Fibroblast of the aortic adventitia (primary cell): ENCODE results near the gene LDB3. TPM values are rescaled to one million over a fixed set of nuclear protein-coding genes. Genes with fewer than 3 reads are reported as not detected.

Experiments used
- DNase-seq: peaks from one replicate; pipeline ENCODE4 v3.0.0-alpha.2; 2010; ENCODE audit warnings: low read depth
- H3K4me3 ChIP-seq: 2 replicates; pipeline ENCODE4 v1.5.1; 2011; ENCODE audit warnings: low read depth, mild to moderate bottlenecking, control low read depth, low read length, moderate library complexity
- total RNA-seq: library from RNA; depleted of rRNA; stranded (reverse); fragments of >200 nt; gene quantifications from 2 replicates; pipeline ENCODE4 v1.2.3, GENCODE V29; 2012; ENCODE audit warnings: low replicate concordance
- TF ChIP-seq, protein P1 (sequence below): IDR thresholded peaks from 2 replicates; pipeline ENCODE4 v1.5.1; 2011; ENCODE audit warnings: mild to moderate bottlenecking, low read length, control low read depth, inconsistent platforms; ENCODE audit not compliant: insufficient read depth

LDB3 gene
- total RNA-seq, 1 donor: under 0.01 TPM

DNA sequence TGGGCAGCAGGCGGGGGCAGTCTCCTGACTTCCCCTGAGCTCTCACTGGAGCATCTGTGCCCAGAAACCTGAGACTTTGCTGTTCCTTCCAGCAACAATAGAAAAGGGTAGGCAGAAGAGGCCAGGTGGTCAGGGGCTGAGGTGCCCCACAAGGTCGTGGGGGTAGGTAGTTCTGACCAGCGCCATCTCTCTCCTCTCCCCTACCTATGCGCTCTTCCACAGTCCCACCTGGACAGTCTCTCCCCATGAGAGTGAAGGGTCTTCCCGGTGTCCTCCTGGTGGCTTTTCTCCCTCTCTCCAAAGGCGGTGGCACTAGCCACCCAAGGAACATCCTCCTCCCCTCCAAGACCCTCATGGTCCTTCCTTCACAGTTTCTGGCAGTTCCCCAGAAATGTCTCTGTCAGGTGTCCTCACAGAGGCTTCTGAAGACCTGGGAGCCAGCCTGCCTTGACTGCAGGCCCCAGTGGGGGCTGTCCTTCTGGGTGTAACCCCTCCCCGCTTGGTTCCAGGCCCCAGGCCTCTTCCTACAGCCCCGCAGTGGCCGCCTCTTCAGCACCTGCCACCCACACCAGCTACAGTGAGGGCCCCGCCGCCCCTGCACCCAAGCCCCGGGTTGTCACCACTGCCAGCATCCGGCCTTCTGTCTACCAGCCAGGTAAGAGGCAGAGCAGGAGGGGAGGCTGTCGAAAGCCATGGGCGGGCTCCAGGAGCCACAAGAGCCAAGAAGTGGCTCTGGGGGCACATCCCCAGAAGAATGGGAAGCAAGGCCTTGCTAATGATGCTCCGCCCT lies 41.3 kb downstream of the LDB3 start:
- no peak for DNase-seq
- H3K4me3 ChIP-seq: no peak overlapping the region
- TF ChIP-seq, protein P1, sequence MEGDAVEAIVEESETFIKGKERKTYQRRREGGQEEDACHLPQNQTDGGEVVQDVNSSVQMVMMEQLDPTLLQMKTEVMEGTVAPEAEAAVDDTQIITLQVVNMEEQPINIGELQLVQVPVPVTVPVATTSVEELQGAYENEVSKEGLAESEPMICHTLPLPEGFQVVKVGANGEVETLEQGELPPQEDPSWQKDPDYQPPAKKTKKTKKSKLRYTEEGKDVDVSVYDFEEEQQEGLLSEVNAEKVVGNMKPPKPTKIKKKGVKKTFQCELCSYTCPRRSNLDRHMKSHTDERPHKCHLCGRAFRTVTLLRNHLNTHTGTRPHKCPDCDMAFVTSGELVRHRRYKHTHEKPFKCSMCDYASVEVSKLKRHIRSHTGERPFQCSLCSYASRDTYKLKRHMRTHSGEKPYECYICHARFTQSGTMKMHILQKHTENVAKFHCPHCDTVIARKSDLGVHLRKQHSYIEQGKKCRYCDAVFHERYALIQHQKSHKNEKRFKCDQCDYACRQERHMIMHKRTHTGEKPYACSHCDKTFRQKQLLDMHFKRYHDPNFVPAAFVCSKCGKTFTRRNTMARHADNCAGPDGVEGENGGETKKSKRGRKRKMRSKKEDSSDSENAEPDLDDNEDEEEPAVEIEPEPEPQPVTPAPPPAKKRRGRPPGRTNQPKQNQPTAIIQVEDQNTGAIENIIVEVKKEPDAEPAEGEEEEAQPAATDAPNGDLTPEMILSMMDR: no peak

DNA sequence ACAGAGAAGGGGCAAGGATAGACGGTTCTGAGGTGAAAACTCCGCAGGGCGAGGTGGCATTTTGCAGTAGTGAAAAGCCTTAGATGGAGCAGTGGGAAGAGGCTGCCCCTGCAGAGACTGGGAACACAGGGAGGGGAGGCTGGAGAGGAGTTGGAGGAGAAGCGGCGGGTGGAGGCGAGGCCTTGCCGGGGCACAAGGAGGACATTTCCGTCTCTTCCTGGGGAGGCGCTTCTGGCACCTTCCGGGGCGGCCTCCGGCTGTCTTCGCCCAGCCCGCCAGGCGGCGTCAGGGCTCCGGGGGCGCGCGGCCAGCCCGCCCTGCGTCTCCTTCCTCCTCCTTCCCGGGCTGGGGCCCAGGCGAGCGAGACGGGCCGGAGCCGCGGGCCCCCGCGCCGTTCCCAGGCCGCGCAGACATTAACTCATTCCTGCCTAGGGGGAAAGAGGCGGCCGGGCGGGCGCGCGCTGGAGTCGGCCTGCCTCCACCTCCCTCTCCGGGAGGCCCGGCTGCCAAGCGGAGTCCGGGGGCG lies 42.7 kb downstream of the LDB3 start:
- peak overlapping the region; percentile 68 for H3K4me3 ChIP-seq
- DNase-seq: peak; percentile 87
- TF ChIP-seq, protein P1: peak; percentile 69

DNA sequence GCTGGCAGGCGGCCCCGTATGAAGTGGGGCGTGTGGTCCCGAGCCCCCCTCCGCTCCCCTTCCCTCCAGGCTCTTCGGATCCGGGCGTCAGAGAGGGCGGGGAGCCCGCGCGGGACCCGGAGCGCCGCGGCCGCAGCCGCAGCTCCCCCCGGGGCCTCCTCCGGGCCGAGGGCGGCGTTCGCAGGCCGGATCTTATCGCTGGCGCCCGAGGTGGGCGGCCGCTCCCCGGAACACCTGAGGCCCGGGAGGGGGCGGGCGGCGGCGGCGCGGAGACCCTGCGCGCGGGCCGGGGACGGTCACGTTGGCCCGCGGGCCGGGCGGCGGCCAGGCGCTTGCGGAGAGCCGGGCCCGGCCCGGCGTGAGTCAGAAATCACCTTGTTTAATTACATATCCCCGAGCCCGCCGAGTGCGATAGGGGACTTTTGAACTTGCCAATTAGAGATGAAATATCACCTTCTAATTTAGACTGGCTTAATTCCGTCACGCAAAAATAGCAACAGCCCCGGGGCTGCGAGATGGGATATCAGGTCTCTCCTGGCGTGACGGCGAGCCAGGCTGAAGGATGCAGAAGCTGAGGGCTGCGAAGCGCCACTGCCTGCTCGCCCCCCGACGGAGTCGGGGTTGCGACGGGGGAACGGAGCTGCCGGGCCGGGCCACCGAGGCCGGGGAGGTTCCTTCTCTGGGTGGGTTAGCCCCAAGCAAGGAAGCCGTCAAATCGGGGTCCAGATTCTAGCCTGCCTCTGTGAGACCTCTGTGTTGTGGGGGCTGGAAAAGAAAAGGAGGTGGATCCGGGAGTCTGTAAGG lies 43.4 kb downstream of the LDB3 start:
- H3K4me3 ChIP-seq: peak overlapping the region; percentile 68
- peak; percentile 34 for DNase-seq
- TF ChIP-seq, protein P1: no peak

DNA sequence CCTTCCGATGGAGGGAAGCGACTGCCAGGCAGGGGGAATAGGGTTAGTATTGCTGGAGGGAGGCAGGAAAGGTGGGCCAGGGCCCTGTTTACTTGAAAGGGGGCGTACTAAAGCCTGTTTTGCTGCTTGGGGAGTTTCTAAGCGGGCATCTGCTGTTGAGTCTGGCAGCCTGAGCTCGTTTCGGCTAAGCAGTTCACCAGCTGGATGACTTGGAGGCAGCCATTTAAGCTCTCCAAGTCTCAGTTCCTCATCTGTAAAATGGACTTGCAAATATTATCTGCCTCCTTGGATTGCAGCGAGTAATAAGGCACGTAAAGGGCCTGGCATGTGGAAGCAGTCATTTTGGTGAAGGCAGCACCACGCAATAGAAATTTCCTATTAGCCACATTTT lies 44.0 kb downstream of the LDB3 start:
- DNase-seq: peak; percentile 28
- TF ChIP-seq, protein P1: no peak
- H3K4me3 ChIP-seq: peak overlapping the region; percentile 68

DNA sequence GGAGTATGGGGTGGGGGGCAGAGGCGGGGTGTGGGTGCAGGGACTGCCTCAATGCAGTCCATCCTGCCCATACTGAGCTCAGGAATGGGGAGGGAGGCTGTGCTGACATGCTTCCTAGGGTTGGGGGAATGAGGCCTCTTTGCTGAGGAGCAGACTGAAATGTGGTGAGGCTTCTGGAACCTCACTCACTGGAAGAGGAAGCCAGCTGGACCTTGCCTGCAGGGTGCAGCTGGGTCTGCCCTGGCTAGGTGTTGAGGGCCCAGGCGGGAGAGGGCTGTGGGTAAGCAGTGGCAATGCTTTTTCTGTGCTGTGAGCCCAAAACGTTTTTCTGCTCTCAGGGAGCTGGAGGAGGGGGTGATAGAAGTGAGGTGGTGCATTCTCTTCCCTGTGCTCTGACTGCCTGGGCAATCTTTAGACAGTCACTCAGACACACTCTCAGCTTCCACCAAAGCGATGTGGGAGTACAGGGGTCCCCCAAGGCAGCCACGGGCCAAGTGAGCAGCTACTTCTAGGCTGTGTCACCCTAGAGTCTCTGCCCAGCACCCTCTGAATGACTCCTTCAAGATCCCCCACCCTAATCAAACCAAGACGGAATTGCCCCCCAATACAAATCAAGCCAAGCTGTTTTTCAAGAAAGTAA lies 47.0 kb downstream of the LDB3 start:
- no peak overlapping the region for H3K4me3 ChIP-seq
- no peak for DNase-seq
- TF ChIP-seq, protein P1: no peak

DNA sequence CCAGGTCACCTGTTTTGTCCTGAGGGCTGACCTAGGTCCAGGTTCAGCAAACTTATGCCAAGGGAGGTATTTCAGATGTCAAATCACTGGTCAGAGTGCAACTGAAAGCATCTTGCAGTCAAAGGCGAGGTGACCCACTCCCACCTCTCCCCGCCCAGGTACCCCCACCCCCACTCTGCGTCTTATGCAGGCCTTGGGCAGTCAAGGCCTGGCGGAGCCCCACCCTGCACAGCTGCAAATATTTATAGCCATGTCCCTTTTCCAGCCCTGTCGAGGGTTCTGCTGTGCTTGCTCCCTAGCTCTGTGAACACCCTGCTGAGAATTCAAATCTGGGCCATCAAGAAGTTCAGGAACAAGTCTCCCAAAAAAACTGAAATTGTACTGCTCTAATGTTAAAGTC lies 47.5 kb downstream of the LDB3 start:
- no peak overlapping the region for H3K4me3 ChIP-seq
- TF ChIP-seq, protein P1: no peak
- DNase-seq: no peak
